Psoas muscle (tissue), 8 donors: ENCODE results near the gene CYYR1. TPM values are rescaled to one million over a fixed set of nuclear protein-coding genes. Genes with fewer than 3 reads are reported as not detected.

Experiments
- ATAC-seq, 4 donors: fragments of 200-7000 bp; cut with Tn5 transposase; one replicate each; pipeline ENCODE4 v1.9.1; 2020; ENCODE audit warnings: moderate library complexity in 3 of 4, mild to moderate bottlenecking in 2 of 4
- DNase-seq, 2 donors: peaks; one replicate each; pipeline ENCODE4 v3.0.0-alpha.2; 2020
- H3K27ac ChIP-seq: fragments of 200-600 bp; one replicate; pipeline ENCODE4 v1.8.0; 2022
- H3K27me3 ChIP-seq, 3 donors: fragments of 200-600 bp in 1 of 3; one replicate each; pipeline versions ENCODE4 v1.6.1 to v1.8.0; 2013 to 2022; ENCODE audit warnings: low read length in 2 of 3, mild to moderate bottlenecking in 2 of 3, moderate library complexity in 1 of 3; ENCODE audit not compliant: insufficient read depth in 3 of 3
- H3K36me3 ChIP-seq, 2 donors: fragments of 200-600 bp in 1 of 2; one replicate each; pipeline versions ENCODE4 v1.6.1 to v1.8.0; 2013 to 2022; ENCODE audit warnings: low read depth in 1 of 2, mild to moderate bottlenecking in 1 of 2, moderate library complexity in 1 of 2; ENCODE audit not compliant: insufficient read depth in 1 of 2
- H3K4me1 ChIP-seq: fragments of 200-600 bp; one replicate; pipeline ENCODE4 v1.8.0; 2022
- H3K4me3 ChIP-seq: fragments of 200-600 bp; one replicate; pipeline ENCODE4 v1.8.0; 2022; ENCODE audit warnings: mild to moderate bottlenecking
- H3K9me3 ChIP-seq: fragments of 200-600 bp; one replicate; pipeline ENCODE4 v1.8.0; 2022
- CTCF ChIP-seq: fragments of 200-600 bp; IDR thresholded peaks from one replicate; pipeline ENCODE4 v1.8.0; 2022; ENCODE audit warnings: antibody characterized with exemption
- WGBS, 3 donors: extraction: QIAGEN DNeasy Blood & Tissue Kit; methylation state at CpG; one replicate each; pipeline versions ENCODE4 v1.1.6 to v1.1.7; 2013; 5-methylcytosine and 5-hydroxymethylcytosine counted together
- intact Hi-C, 2 donors: fragments of 100-400 bp; cut with DNase I; formaldehyde crosslinking; loops; one replicate each; pipeline versions ENCODE4 v1.11.0 to v1.14.2; 2022
- polyA plus RNA-seq, 3 donors: library from polyadenylated mRNA; stranded (reverse); fragments of 200-250 nt; gene quantifications; one replicate each; pipeline ENCODE4 v1.2.3, GENCODE V29; 2013
- total RNA-seq, 4 donors: library from RNA; stranded (reverse); fragmentation: NEBNext Ultra II Directional in 2 of 4; extraction: Animal tissue kit (Norgen Biotek cat#: 25700) in 2 of 4; gene quantifications; one replicate each; pipeline versions ENCODE4 v1.2.1 to v1.2.4, GENCODE V29; 2021 to 2023
- donor health status: healthy with polysubstance abuse.
- donor health status: DM: no; HTN: no; CAD: no; lungs with moderate emphysema.
- donor health status: Bipolar disorder and iron deficiency.
- donor health status: healthy.
- donor health status: DM: yes; HTN: yes; CAD: no.
- donor health status: DM: no; HTN: no; CAD: no.
- donor health status: DM: no; HTN: no; CAD: no.
- donor health status: DM: yes; HTN: yes; CAD: no.

The CYYR1 gene
- total and polyA plus RNA-seq, 7 donors: 7.1 to 20.4 (median 8.5) TPM

GRCh38 chr21:26487981-26488480, 85.1 kb downstream of the CYYR1 start:
- TF ChIP-seq CTCF: no peak
- Histone ChIP-seq H3K9me3 (no peaks in the 10 kb centered on the region), H3K36me3 (no peaks in the 10 kb centered on the region), H3K27ac (no peak overlapping the region), H3K4me1 (no peaks in the 10 kb centered on the region), H3K4me3 (no peak overlapping the region), H3K27me3 (no peaks in the 10 kb centered on the region)
- ATAC-seq (no peak), DNase-seq (no peak)
- intact Hi-C loops: no loop called here
- 89 to 91% (median 89%) methylated on average over 4 of the region's 4 CpGs for WGBS, 3 donors

GRCh38 chr21:26473471-26473870, 99.6 kb downstream of the CYYR1 start:
- Histone ChIP-seq H3K4me3 (no peak overlapping the region), H3K4me1 (no peaks in the 10 kb centered on the region), H3K27me3 (no peaks in the 10 kb centered on the region), H3K27ac (no peak overlapping the region), H3K36me3 (no peaks in the 10 kb centered on the region), H3K9me3 (no peaks in the 10 kb centered on the region)
- WGBS, 3 donors: 91 to 97% (median 95%) methylated on average over 2 of the region's 2 CpGs
- DNase-seq (no peak), ATAC-seq (no peak)
- TF ChIP-seq CTCF: no peak
- intact Hi-C loops: no loop called here

GRCh38 chr21:26471099-26471471, 102.0 kb downstream of the CYYR1 start:
- no peaks in the 10 kb centered on the region for H3K4me1 ChIP-seq
- no peak for DNase-seq
- no peaks in the 10 kb centered on the region for H3K27me3 ChIP-seq
- intact Hi-C loops: no loop called here
- H3K4me3 ChIP-seq: no peak overlapping the region
- H3K27ac ChIP-seq: no peak overlapping the region
- TF ChIP-seq CTCF: no peak
- H3K9me3 ChIP-seq: no peaks in the 10 kb centered on the region
- H3K36me3 ChIP-seq: no peaks in the 10 kb centered on the region
- no peak for ATAC-seq
- 58 to 69% (median 60%) methylated on average over 5 of the region's 5 CpGs for WGBS, 3 donors

GRCh38 chr21:26470351-26471098, 102.6 kb downstream of the CYYR1 start:
- intact Hi-C loops: no loop called here
- TF ChIP-seq CTCF: no peak
- H3K4me1 ChIP-seq: no peaks in the 10 kb centered on the region
- H3K27me3 ChIP-seq: no peaks in the 10 kb centered on the region
- DNase-seq (no peak), ATAC-seq (no peak)
- H3K27ac ChIP-seq: no peak overlapping the region
- WGBS, 3 donors: 81 to 88% (median 82%) methylated on average over 8 of the region's 8 CpGs
- H3K36me3 ChIP-seq: no peaks in the 10 kb centered on the region
- H3K9me3 ChIP-seq: no peaks in the 10 kb centered on the region
- no peak overlapping the region for H3K4me3 ChIP-seq

- H3K36me3 ChIP-seq: no peaks in the 10 kb centered on the region
- no peak for TF ChIP-seq CTCF
- no peaks in the 10 kb centered on the region for H3K4me1 ChIP-seq
- DNase-seq (no peak), ATAC-seq (peak in 2 of 4 donors; percentile 38 to 46)
- no peak overlapping the region for H3K27ac ChIP-seq
- WGBS, 3 donors: 7 to 20% (median 9%) methylated on average over 1 of the region's 1 CpG
- H3K9me3 ChIP-seq: no peaks in the 10 kb centered on the region
- H3K27me3 ChIP-seq: no peaks in the 10 kb centered on the region
- intact Hi-C loops: no loop called here
- no peak overlapping the region for H3K4me3 ChIP-seq
These were observed 103.3 kb downstream of the CYYR1 start for GRCh38 chr21:26469789-26470188.
